ENCODE data around the gene DNER.

Gene DNER

DNA sequence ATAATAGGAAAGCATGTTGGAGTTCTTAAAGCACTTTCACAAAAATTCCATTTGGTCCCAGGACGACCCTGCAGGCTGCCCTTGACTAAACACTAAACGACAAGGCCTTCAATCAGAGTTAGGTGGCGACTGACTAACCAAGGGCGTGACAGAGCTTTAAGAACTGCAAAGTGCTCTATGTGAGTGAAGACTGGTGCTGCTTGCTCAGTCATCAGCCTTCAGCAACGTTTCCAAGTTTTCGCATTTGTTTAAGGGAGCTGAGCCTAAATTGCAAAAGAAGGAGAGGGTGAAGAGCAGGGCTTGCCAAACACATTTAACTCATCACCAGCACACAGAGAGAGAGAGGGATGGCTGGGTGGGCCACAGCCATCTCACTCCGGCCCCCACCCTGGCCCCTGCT, 238.6 kb downstream of the DNER start:
- TF ChIP-seq, protein P1, sequence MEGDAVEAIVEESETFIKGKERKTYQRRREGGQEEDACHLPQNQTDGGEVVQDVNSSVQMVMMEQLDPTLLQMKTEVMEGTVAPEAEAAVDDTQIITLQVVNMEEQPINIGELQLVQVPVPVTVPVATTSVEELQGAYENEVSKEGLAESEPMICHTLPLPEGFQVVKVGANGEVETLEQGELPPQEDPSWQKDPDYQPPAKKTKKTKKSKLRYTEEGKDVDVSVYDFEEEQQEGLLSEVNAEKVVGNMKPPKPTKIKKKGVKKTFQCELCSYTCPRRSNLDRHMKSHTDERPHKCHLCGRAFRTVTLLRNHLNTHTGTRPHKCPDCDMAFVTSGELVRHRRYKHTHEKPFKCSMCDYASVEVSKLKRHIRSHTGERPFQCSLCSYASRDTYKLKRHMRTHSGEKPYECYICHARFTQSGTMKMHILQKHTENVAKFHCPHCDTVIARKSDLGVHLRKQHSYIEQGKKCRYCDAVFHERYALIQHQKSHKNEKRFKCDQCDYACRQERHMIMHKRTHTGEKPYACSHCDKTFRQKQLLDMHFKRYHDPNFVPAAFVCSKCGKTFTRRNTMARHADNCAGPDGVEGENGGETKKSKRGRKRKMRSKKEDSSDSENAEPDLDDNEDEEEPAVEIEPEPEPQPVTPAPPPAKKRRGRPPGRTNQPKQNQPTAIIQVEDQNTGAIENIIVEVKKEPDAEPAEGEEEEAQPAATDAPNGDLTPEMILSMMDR (IDR thresholded peaks at IDR 0.05; ENCODE audit: control insufficient read depth, insufficient read depth, low read depth, low read length, missing control alignments) = no peak
- DNase-seq (ENCODE audit: low read depth) = no peak

DNA sequence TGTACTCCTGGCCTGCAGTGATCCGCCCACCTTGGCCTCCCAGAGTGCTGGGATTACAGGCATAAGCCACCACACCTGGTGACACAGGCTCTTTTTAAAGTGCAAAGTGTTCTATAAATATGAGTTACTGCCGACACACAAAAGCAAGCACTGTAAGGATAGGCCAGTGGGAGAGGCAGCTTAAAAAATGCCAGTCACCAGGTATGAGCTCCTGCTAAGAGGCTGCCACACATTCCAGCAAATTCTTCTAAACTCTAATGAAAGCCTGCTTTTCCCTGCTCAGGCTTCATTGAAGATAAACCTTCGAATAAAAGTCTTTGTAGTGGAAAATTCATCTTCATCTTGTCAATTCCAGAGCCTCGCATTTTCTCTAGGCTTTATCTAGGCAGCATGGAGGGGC, 240.2 kb downstream of the DNER start:
- TF ChIP-seq, protein P1 (IDR thresholded peaks at IDR 0.05; ENCODE audit: control insufficient read depth, insufficient read depth, low read depth, low read length, missing control alignments) = no peak
- no peak for DNase-seq (ENCODE audit: low read depth)
- no peak overlapping the region for H3K4me3 ChIP-seq (ENCODE audit: control insufficient read depth, low read depth, low read length)

More for the DNA sequence above, 238.6 kb downstream of the DNER start:
- no peak overlapping the region for H3K4me3 ChIP-seq (ENCODE audit: control insufficient read depth, low read depth, low read length)

DNA sequence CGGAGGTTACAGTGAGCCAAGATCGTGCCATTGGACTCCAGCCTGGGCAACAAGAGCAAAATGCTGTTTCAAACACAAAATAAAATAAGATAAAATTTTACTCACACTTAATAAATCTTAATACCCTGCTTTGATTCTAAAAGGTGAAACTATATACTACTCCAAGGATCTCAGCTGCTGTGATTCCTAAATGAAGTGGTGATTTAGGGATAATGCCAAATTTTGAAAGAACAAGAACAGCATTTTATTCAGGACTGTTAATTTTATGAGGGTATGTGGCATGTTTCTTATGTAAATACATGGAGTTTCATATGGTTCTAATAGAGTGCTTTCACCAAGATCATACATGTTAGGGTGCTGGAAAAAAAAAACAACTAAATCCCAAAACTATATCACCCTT, 243.6 kb downstream of the DNER start:
- no peak for DNase-seq (ENCODE audit: low read depth)
- TF ChIP-seq, protein P1 (IDR thresholded peaks at IDR 0.05; ENCODE audit: control insufficient read depth, insufficient read depth, low read depth, low read length, missing control alignments) = no peak
- no peak overlapping the region for H3K4me3 ChIP-seq (ENCODE audit: control insufficient read depth, low read depth, low read length)

DNA sequence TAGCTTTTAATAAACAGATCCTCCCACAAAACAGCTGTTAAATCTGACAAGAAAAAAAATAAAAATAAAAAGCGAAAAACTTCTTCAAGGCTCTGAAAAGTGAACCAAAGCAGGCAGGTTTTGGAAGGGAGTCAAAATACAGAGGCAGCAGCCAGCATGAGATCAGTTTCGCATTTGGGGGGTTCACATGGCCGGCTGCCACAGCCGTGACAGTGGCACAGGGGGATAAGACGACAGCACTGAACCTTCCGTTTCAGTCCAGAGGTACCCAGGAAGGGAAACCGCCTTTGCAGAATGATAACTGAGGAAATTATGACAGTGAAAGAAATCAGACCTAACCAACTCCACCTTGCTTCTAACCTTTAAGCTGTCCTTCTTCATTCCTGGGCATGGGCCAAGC, 246.6 kb downstream of the DNER start:
- DNase-seq (ENCODE audit: low read depth) = no peak
- no peak overlapping the region for H3K4me3 ChIP-seq (ENCODE audit: control insufficient read depth, low read depth, low read length)
- TF ChIP-seq, protein P1 (IDR thresholded peaks at IDR 0.05; ENCODE audit: control insufficient read depth, insufficient read depth, low read depth, low read length, missing control alignments) = no peak

DNA sequence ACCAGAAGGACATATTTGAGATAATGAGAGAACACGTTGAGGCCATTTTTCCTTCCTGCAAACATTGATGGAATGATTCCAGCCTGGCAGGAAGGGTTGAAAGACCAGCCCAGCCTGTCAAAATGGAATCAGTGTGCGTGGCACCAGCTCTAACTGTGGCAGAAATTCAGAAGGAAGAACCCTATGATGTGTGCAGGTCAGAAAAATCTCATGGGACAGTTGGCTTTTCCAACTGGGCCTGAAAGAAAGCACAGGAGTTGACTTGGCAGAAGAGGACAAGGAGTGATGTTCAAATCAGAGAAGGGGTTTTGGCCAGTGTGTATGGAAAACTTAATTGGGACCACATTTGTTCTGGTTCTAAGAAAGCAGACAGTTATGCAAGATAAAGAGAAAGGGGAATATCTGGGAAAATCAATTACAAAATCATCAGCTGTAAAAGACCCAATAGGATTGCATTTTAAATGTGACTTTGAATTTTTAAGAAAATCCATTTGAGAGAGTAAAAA, 250.5 kb downstream of the DNER start:
- no peak overlapping the region for H3K4me3 ChIP-seq (ENCODE audit: control insufficient read depth, low read depth, low read length)
- no peak for DNase-seq (ENCODE audit: low read depth)
- TF ChIP-seq, protein P1 (IDR thresholded peaks at IDR 0.05; ENCODE audit: control insufficient read depth, insufficient read depth, low read depth, low read length, missing control alignments) = no peak

DNA sequence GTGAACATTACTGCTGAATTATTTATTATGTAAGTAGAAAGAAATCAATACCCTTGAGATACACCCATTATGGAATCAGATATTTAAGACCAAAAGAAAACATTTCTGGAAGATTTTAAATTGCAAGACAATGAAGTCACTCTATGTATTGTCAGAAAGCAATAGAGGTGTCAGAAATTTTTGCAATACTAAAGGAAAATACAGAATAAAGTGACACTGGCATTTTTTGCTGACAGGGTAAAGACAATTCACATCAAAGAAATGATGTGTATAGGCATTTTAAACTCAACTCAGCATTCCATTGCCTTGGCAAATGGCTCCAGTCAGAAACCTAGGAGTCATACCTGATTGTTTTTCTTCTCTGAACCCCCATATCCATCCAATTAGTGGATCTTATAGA, 252.2 kb downstream of the DNER start:
- TF ChIP-seq, protein P1 (IDR thresholded peaks at IDR 0.05; ENCODE audit: control insufficient read depth, insufficient read depth, low read depth, low read length, missing control alignments) = no peak
- DNase-seq (ENCODE audit: low read depth) = no peak
- H3K4me3 ChIP-seq (ENCODE audit: control insufficient read depth, low read depth, low read length) = no peak overlapping the region

DNA sequence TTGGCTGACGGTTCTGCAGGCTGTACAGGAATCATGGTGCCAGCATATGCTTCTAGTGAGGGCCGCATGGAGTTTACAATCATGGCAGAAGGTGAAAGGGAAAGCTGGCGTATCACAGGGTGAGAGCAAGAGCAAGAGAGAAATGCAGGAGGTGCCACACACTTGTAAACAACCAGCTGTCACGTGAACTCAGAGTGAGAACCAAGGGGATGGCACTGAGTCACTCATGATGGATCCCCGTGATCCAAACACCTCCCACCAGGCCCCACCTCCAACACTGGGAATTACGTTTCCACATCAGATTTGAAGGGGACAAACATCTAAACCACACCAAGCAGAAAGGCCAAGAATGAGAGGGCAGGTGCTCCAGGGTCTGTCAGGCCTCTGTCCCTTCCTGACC, 258.3 kb downstream of the DNER start:
- TF ChIP-seq, protein P1 (IDR thresholded peaks at IDR 0.05; ENCODE audit: control insufficient read depth, insufficient read depth, low read depth, low read length, missing control alignments) = no peak
- H3K4me3 ChIP-seq (ENCODE audit: control insufficient read depth, low read depth, low read length) = no peak overlapping the region
- no peak for DNase-seq (ENCODE audit: low read depth)
